ENCODE data around the gene INPP5D.

DNA sequence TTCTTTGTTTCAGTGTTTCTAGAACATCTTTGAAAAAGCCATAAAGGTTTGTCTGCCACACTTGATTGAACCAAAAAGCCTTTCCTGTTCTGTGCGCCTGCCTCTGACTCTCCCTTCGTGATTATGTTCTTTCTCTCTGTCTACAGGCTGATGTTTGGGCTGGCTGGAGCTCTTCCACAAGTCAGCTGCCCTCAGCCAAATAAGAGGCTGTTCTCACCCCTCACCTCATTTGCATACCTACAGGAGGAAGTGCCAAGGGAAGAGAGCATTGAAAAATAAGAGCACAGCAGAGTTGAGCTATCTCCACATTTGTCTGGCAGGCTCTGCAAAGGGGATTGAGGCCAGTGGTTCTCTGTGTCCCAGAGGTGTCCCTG, 15.8 kb downstream of the INPP5D start:
- TF ChIP-seq EZH2 (IDR thresholded peaks at IDR 0.05; ENCODE audit: borderline replicate concordance, low read depth, low read length, poor library complexity, severe bottlenecking) (no peak), CTCF (conservative IDR thresholded peaks at IDR 0.05; ENCODE audit: low read depth, low read length) (no peak)

Data from A673 (cell line).